Trophoblast cell (in vitro differentiated cells and primary cell): ENCODE measurements around the gene SPA17.
A peak's percentile ranks its signal among the peaks of the same experiment; 100 is the strongest.

Experiments used
- DNase-seq, 2 donors: peaks; one replicate each; pipeline ENCODE4 v3.0.0-alpha.2; 2016
- H2AFZ ChIP-seq: 2 replicates; pipeline ENCODE4 v1.6.1; 2013; ENCODE audit warnings: low read length, moderate library complexity, mild to moderate bottlenecking; ENCODE audit not compliant: insufficient read depth, poor library complexity
- H2AK5ac ChIP-seq: 2 replicates; pipeline ENCODE4 v1.6.1; 2013; ENCODE audit warnings: mild to moderate bottlenecking, low read length
- H2BK120ac ChIP-seq: 2 replicates; pipeline ENCODE4 v1.6.1; 2013; ENCODE audit warnings: low read length, mild to moderate bottlenecking, moderate library complexity; ENCODE audit not compliant: insufficient read depth, poor library complexity
- H2BK12ac ChIP-seq: 2 replicates; pipeline ENCODE4 v1.6.1; 2013; ENCODE audit warnings: mild to moderate bottlenecking, low read length, moderate library complexity
- H2BK5ac ChIP-seq: 2 replicates; pipeline ENCODE4 v1.6.1; 2013; ENCODE audit warnings: low read length, low read depth, moderate library complexity, mild to moderate bottlenecking; ENCODE audit not compliant: poor library complexity
- H3K14ac ChIP-seq: 2 replicates; pipeline ENCODE4 v1.6.1; 2013; ENCODE audit warnings: mild to moderate bottlenecking, low read length
- H3K18ac ChIP-seq: 2 replicates; pipeline ENCODE4 v1.6.1; 2013; ENCODE audit warnings: mild to moderate bottlenecking, low read length
- H3K23ac ChIP-seq: 2 replicates; pipeline ENCODE4 v1.6.1; 2013; ENCODE audit warnings: low read length
- H3K27ac ChIP-seq: 2 replicates; pipeline ENCODE4 v1.5.1; 2013; ENCODE audit warnings: low read depth, mild to moderate bottlenecking, inconsistent platforms, low read length, moderate library complexity
- H3K27me3 ChIP-seq: 2 replicates; pipeline ENCODE4 v1.6.1; 2013; ENCODE audit warnings: inconsistent platforms, mild to moderate bottlenecking, low read length, moderate library complexity; ENCODE audit not compliant: insufficient read depth
- H3K36me3 ChIP-seq, 2 experiments: 1 replicate in 1 of 2; 2 replicates in 1 of 2; pipeline ENCODE4 v1.6.1; 2013; ENCODE audit warnings: low read length in 2 of 2, mild to moderate bottlenecking in 2 of 2, moderate library complexity in 1 of 2; ENCODE audit not compliant: insufficient read depth in 2 of 2, control insufficient read depth in 1 of 2
- H3K4ac ChIP-seq: 2 replicates; pipeline ENCODE4 v1.6.1; 2013; ENCODE audit warnings: low read depth, mild to moderate bottlenecking, low read length, moderate library complexity
- H3K4me1 ChIP-seq, 2 experiments: 1 replicate in 1 of 2; 2 replicates in 1 of 2; pipeline ENCODE4 v1.6.1; 2013; ENCODE audit warnings: low read length in 2 of 2, mild to moderate bottlenecking in 2 of 2, moderate library complexity in 1 of 2; ENCODE audit not compliant: insufficient read depth in 2 of 2, control insufficient read depth in 1 of 2
- H3K4me2 ChIP-seq: 2 replicates; pipeline ENCODE4 v1.6.1; 2013; ENCODE audit warnings: inconsistent platforms, mild to moderate bottlenecking, low read length, moderate library complexity
- H3K4me3 ChIP-seq: 2 replicates; pipeline ENCODE4 v1.5.1; 2013; ENCODE audit warnings: mild to moderate bottlenecking, low read depth, low read length, inconsistent platforms
- H3K79me1 ChIP-seq: one replicate; pipeline ENCODE4 v1.6.1; 2013; ENCODE audit warnings: low read length
- H3K79me2 ChIP-seq: 2 replicates; pipeline ENCODE4 v1.6.1; 2013; ENCODE audit warnings: low read length, mild to moderate bottlenecking; ENCODE audit not compliant: control insufficient read depth, insufficient read depth, poor library complexity
- H3K9ac ChIP-seq: 2 replicates; pipeline ENCODE4 v1.6.1; 2013; ENCODE audit warnings: mild to moderate bottlenecking, low read length
- H3K9me3 ChIP-seq: 2 replicates; pipeline ENCODE4 v1.6.1; 2013; ENCODE audit warnings: low read depth, mild to moderate bottlenecking, control low read depth, inconsistent platforms, low read length; ENCODE audit not compliant: insufficient read depth
- H4K12ac ChIP-seq: 2 replicates; pipeline ENCODE4 v1.6.1; 2013; ENCODE audit warnings: low read depth, mild to moderate bottlenecking, low read length, moderate library complexity
- H4K8ac ChIP-seq: 2 replicates; pipeline ENCODE4 v1.6.1; 2013; ENCODE audit warnings: low read depth, mild to moderate bottlenecking, low read length, moderate library complexity
- H4K91ac ChIP-seq: one replicate; pipeline ENCODE4 v1.6.1; 2013; ENCODE audit warnings: low read depth, mild to moderate bottlenecking, low read length, moderate library complexity
- WGBS: extraction: QIAGEN DNeasy Blood & Tissue Kit; methylation state at CpG from one replicate; pipeline ENCODE4 v1.1.7; 2013; ENCODE audit warnings: missing lambda C conversion rate; ENCODE audit not compliant: insufficient read length, insufficient coverage; ENCODE audit errors: extremely low coverage; 5-methylcytosine and 5-hydroxymethylcytosine counted together

Gene SPA17

GRCh38 chr11:124717421-124717785 lies 43.7 kb downstream of the SPA17 start:
- H3K27me3 ChIP-seq, result peaks cover 32% of the 10 kb centered on the region
- DNase-seq, result no peak

DNA sequence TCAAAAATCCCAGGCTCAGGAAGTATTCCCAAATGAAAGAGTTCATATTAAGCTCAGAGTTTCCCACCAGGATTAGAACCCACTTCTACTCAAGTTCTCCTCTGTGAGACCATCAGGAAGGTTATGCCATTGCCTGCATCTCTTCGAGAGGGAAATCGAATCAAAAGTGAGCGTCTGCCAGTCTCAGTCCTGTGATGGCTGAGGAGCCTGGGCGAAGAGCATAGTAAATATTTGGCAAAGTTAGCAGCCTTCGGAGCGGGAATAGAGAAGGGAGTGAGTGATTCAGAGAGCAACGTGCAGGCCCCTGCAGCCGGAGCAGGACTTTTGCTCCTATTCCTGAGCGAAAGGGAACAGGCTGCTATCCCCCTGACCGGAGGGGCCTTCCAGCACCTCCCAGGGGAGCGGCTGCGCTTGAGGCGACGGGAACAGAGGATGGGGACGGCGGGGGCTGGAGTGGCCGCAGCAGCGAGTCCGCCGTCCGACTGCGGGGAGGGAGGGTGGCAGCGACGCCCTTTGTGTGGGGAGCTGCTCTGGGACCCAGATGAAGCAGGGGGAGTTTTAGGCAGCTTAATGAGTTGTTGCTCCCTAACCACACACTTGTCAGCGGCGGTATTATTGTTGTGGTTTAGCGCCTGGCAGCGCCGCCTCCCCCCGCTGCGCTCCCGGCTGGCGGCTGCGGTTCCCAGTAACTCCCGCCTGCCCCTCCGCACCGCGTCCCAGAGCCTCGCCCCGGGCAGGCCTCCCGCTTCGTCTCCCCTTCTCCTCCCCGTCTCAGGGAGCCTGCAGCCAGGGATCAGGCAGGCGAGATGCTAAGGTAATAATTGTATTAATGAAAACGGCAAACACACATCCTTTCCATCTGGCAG lies 44.3 kb downstream of the SPA17 start:
- WGBS, result no CpG with 5 or more reads among the region's 45 CpGs
- H3K9me3 ChIP-seq, result no peaks in the 10 kb centered on the region
- no peak overlapping the region for H2BK120ac ChIP-seq
- H2BK5ac ChIP-seq, result no peak overlapping the region
- no peak overlapping the region for H4K12ac ChIP-seq
- peak overlapping the region; percentile 45 for H3K4me2 ChIP-seq
- no peak overlapping the region for H2AK5ac ChIP-seq
- no peak overlapping the region for H4K8ac ChIP-seq
- H3K14ac ChIP-seq, result no peak overlapping the region
- no peaks in the 10 kb centered on the region for H3K79me1 ChIP-seq
- H3K4me3 ChIP-seq, result no peak overlapping the region
- H2BK12ac ChIP-seq, result no peak overlapping the region
- no peaks in the 10 kb centered on the region for H3K79me2 ChIP-seq
- DNase-seq, result no peak
- no peaks in the 10 kb centered on the region for H3K4me1 ChIP-seq
- H3K9ac ChIP-seq, result no peak overlapping the region
- H2AFZ ChIP-seq, result no peak overlapping the region
- no peak overlapping the region for H3K4ac ChIP-seq
- no peaks in the 10 kb centered on the region for H3K36me3 ChIP-seq
- H3K23ac ChIP-seq, result no peak overlapping the region
- H4K91ac ChIP-seq, result no peak overlapping the region
- H3K18ac ChIP-seq, result no peak overlapping the region
- H3K27me3 ChIP-seq, result peaks cover 32% of the 10 kb centered on the region
- no peak overlapping the region for H3K27ac ChIP-seq

More at GRCh38 chr11:124717421-124717785, 43.7 kb downstream of the SPA17 start:
- H4K12ac ChIP-seq, result no peak overlapping the region
- H3K14ac ChIP-seq, result no peak overlapping the region
- H2AK5ac ChIP-seq, result no peak overlapping the region
- no peak overlapping the region for H3K18ac ChIP-seq
- H3K4me1 ChIP-seq, result no peaks in the 10 kb centered on the region
- H3K4ac ChIP-seq, result no peak overlapping the region
- WGBS, result no CpG with 5 or more reads among the region's 7 CpGs
- H2BK120ac ChIP-seq, result no peak overlapping the region
- H3K9me3 ChIP-seq, result no peaks in the 10 kb centered on the region
- no peak overlapping the region for H3K27ac ChIP-seq
- H3K9ac ChIP-seq, result no peak overlapping the region
- H3K4me2 ChIP-seq, result no peak overlapping the region
- H3K23ac ChIP-seq, result no peak overlapping the region
- H3K36me3 ChIP-seq, result no peaks in the 10 kb centered on the region
- H2AFZ ChIP-seq, result no peak overlapping the region
- H3K79me2 ChIP-seq, result no peaks in the 10 kb centered on the region
- no peak overlapping the region for H4K8ac ChIP-seq
- no peak overlapping the region for H3K4me3 ChIP-seq
- no peaks in the 10 kb centered on the region for H3K79me1 ChIP-seq
- no peak overlapping the region for H2BK12ac ChIP-seq
- H2BK5ac ChIP-seq, result no peak overlapping the region
- H4K91ac ChIP-seq, result no peak overlapping the region

- H3K9ac ChIP-seq, result no peak overlapping the region
- no peak overlapping the region for H3K23ac ChIP-seq
- no peaks in the 10 kb centered on the region for H3K79me1 ChIP-seq
- no peak overlapping the region for H2BK12ac ChIP-seq
- no peak for DNase-seq
- H3K4me1 ChIP-seq, result no peaks in the 10 kb centered on the region
- H2BK5ac ChIP-seq, result no peak overlapping the region
- no CpG with 5 or more reads among the region's 14 CpGs for WGBS
- H3K79me2 ChIP-seq, result no peaks in the 10 kb centered on the region
- H3K27ac ChIP-seq, result no peak overlapping the region
- H3K4ac ChIP-seq, result no peak overlapping the region
- peaks cover 32% of the 10 kb centered on the region for H3K27me3 ChIP-seq
- no peak overlapping the region for H3K4me3 ChIP-seq
- H2AK5ac ChIP-seq, result no peak overlapping the region
- no peak overlapping the region for H4K91ac ChIP-seq
- no peak overlapping the region for H3K18ac ChIP-seq
- H3K14ac ChIP-seq, result no peak overlapping the region
- no peak overlapping the region for H2AFZ ChIP-seq
- no peak overlapping the region for H2BK120ac ChIP-seq
- no peak overlapping the region for H4K8ac ChIP-seq
- no peak overlapping the region for H3K4me2 ChIP-seq
- no peak overlapping the region for H4K12ac ChIP-seq
- no peaks in the 10 kb centered on the region for H3K9me3 ChIP-seq
- no peaks in the 10 kb centered on the region for H3K36me3 ChIP-seq
Observed at GRCh38 chr11:124718801-124719200, 45.1 kb downstream of the SPA17 start.

DNA sequence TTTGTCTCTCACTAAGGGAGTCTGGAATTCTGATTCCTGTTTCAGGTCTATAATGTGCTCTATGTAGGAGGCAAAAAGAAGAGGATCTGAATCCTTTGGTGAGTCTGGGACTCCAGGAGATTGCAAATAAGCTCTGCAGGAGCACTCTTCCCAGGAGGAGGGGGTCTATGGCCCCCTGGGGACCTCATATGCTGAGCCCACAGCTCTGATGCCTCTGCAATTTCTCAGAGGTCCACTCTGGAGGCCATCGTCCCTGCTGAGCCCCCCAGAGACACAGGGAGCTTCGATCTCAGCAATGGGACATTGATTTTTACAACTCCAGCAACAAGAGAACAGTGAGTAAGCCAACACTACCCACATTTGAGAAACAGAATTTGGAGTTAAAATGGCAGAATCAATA lies 45.8 kb downstream of the SPA17 start:
- DNase-seq, result no peak
- H3K9ac ChIP-seq, result no peak overlapping the region
- H4K91ac ChIP-seq, result no peak overlapping the region
- no peak overlapping the region for H3K23ac ChIP-seq
- H3K36me3 ChIP-seq, result no peaks in the 10 kb centered on the region
- H3K27ac ChIP-seq, result no peak overlapping the region
- H3K79me1 ChIP-seq, result no peaks in the 10 kb centered on the region
- no peak overlapping the region for H2AFZ ChIP-seq
- whole genome bisulfite sequencing, result no CpG with 5 or more reads among the region's 2 CpGs
- no peak overlapping the region for H2AK5ac ChIP-seq
- H2BK120ac ChIP-seq, result no peak overlapping the region
- no peaks in the 10 kb centered on the region for H3K9me3 ChIP-seq
- H3K79me2 ChIP-seq, result no peaks in the 10 kb centered on the region
- no peak overlapping the region for H2BK12ac ChIP-seq
- H3K4me2 ChIP-seq, result no peak overlapping the region
- H3K18ac ChIP-seq, result no peak overlapping the region
- H3K4ac ChIP-seq, result no peak overlapping the region
- no peak overlapping the region for H3K4me3 ChIP-seq
- H2BK5ac ChIP-seq, result no peak overlapping the region
- no peaks in the 10 kb centered on the region for H3K4me1 ChIP-seq
- no peak overlapping the region for H4K12ac ChIP-seq
- no peak overlapping the region for H4K8ac ChIP-seq
- no peak overlapping the region for H3K14ac ChIP-seq
- peaks cover 34% of the 10 kb centered on the region for H3K27me3 ChIP-seq
